ENCODE results near the gene KDM4C. TPM values are rescaled to one million over a fixed set of nuclear protein-coding genes. Genes with fewer than 3 reads are reported as not detected.

KDM4C gene
- total and polyA plus RNA-seq, 2 of the 4 experiments (the other 2 are of a cell fraction) = 11.8 to 23.8 TPM

- no CpG with 5 or more reads among the region's 2 CpGs for WGBS, 2 experiments (ENCODE audit: extremely low coverage in 2 of 2, insufficient read length in 1 of 2)
- BruUV-seq (replicated peaks) = no TSS peak
- H3K14ac ChIP-seq (replicated peaks; ENCODE audit: low read depth, low read length) = no peak overlapping the region
- no peaks in the 10 kb centered on the region for H3K9me3 ChIP-seq (ENCODE audit: control insufficient read depth, insufficient read depth, low read length)
- CTCF ChIA-PET = no interaction called here
- no peaks in the 10 kb centered on the region for H3K79me1 ChIP-seq (ENCODE audit: low read depth in 1 of 2, low read length in 2 of 2)
- no peaks in the 10 kb centered on the region for H4K20me1 ChIP-seq (ENCODE audit: insufficient read depth, low read length)
- no peak overlapping the region for H2BK5ac ChIP-seq (ENCODE audit: low read depth, low read length, poor library complexity, severe bottlenecking)
- no peak overlapping the region for H2BK120ac ChIP-seq (ENCODE audit: low read depth, low read length)
- dilution Hi-C loops (cut with HindIII; ENCODE audit: low sequenced_read_pairs, unreplicated experiment) = no loop called here
- ATAC-seq (ENCODE audit: low read depth) (no peak), DNase-seq (no peak)
- no peak overlapping the region for H3K56ac ChIP-seq (ENCODE audit: extremely low read depth, insufficient read depth, low read length)
- no peak overlapping the region for H3K9ac ChIP-seq (ENCODE audit: low read depth, low read length)
- no peaks in the 10 kb centered on the region for H3K36me3 ChIP-seq (ENCODE audit: control insufficient read depth, insufficient read depth, low read length)
- H3K9me1 ChIP-seq (ENCODE audit: insufficient read depth, low read length) = peaks cover 5% of the 10 kb centered on the region; the same call in 1 of the 2 replicates
- no peak overlapping the region for H3K4me2 ChIP-seq (ENCODE audit: low read depth, low read length)
- H3K4ac ChIP-seq (ENCODE audit: low read depth, low read length) = no peak overlapping the region
- no peak overlapping the region for H3K18ac ChIP-seq (ENCODE audit: low read depth, low read length)
- H3K4me1 ChIP-seq (ENCODE audit: control insufficient read depth, insufficient read depth, low read length) = peaks cover 2% of the 10 kb centered on the region; the same call in 1 of the 2 replicates
- H4K91ac ChIP-seq (ENCODE audit: insufficient read depth, low read depth, low read length) = no peak overlapping the region
- no peak overlapping the region for H2AFZ ChIP-seq (replicated peaks; ENCODE audit: low read length, poor library complexity)
- H2AK5ac ChIP-seq (ENCODE audit: low read depth, low read length) = no peak overlapping the region
- in situ Hi-C loops (cut with MboI; ENCODE audit: low sequenced_read_pairs) = no loop called here
- no peak overlapping the region for H3K4me3 ChIP-seq (ENCODE audit: insufficient read depth, low read depth, low read length)
- H2BK20ac ChIP-seq (ENCODE audit: low read depth, low read length) = no peak overlapping the region
- no peak overlapping the region for H4K5ac ChIP-seq (ENCODE audit: low read depth, low read length)
- POLR2A ChIA-PET (ENCODE audit: unreplicated experiment) = no interaction called here
- no peak overlapping the region for H2BK15ac ChIP-seq (ENCODE audit: low read depth, low read length)
- no peak overlapping the region for H3K27ac ChIP-seq (ENCODE audit: insufficient read depth, low read length)
- no peak overlapping the region for H2AK9ac ChIP-seq (replicated peaks; ENCODE audit: low read depth, low read length, poor library complexity)
- intact Hi-C loops (cut with micrococcal nuclease) = no loop called here
- no peak for TF ChIP-seq SMC3 (IDR thresholded peaks at IDR 0.05; ENCODE audit: low read depth, low read length)
- no peak for TF ChIP-seq RCOR1 (IDR thresholded peaks at IDR 0.05; ENCODE audit: insufficient replicate concordance, low read length)
- no peak for TF ChIP-seq USF2 (IDR thresholded peaks at IDR 0.05; ENCODE audit: low read depth, low read length)
- TF ChIP-seq MAZ (IDR thresholded peaks at IDR 0.05; ENCODE audit: borderline replicate concordance, low read depth, low read length) = no peak
- TF ChIP-seq BHLHE40 (IDR thresholded peaks at IDR 0.05; ENCODE audit: low read depth, low read length) = no peak
- no peak for TF ChIP-seq ELK1 (IDR thresholded peaks at IDR 0.05; ENCODE audit: borderline replicate concordance, low read depth, low read length)
- no peak for TF ChIP-seq NFE2L2 (IDR thresholded peaks at IDR 0.05; ENCODE audit: low read depth, low read length)
- TF ChIP-seq POLR2A (IDR thresholded peaks at IDR 0.05; ENCODE audit: low read depth, low read length) = no peak
- TF ChIP-seq CEBPB (IDR thresholded peaks at IDR 0.05; ENCODE audit: low read depth, low read length) = no peak
- TF ChIP-seq CHD1 (IDR thresholded peaks at IDR 0.05; ENCODE audit: low read depth, low read length) = no peak
- TF ChIP-seq RFX5 (IDR thresholded peaks at IDR 0.05; ENCODE audit: low read depth, low read length) = no peak
- no peak for TF ChIP-seq RAD21 (IDR thresholded peaks at IDR 0.05; ENCODE audit: low read length)
- no peak for TF ChIP-seq FOS (IDR thresholded peaks at IDR 0.05; ENCODE audit: low read depth, low read length)
- TF ChIP-seq MXI1 (IDR thresholded peaks at IDR 0.05; ENCODE audit: borderline replicate concordance, low read depth, low read length) = no peak
- no peak for TF ChIP-seq MAFK (IDR thresholded peaks at IDR 0.05; ENCODE audit: low read depth, low read length)
- no peak for TF ChIP-seq CTCF (conservative IDR thresholded peaks at IDR 0.05; ENCODE audit: low read depth, low read length)
- no peak overlapping the region for H4K8ac ChIP-seq (ENCODE audit: low read depth in 2 of 2, low read length in 2 of 2)
- peaks cover 2% of the 10 kb centered on the region; the same call in 1 of the 2 replicates for H3K27me3 ChIP-seq (ENCODE audit: control insufficient read depth, insufficient read depth, low read length)
- H3K23ac ChIP-seq (ENCODE audit: low read depth, low read length) = no peak overlapping the region
Observed at GRCh38 chr9:6714176-6714575, 43.6 kb upstream of the KDM4C start.
